ENCODE data around the gene PNPLA6. TPM values are rescaled to one million over a fixed set of nuclear protein-coding genes. Genes with fewer than 3 reads are reported as not detected.

The PNPLA6 gene
- total RNA-seq, 1 experiment from 2014 or later, result 176 TPM

DNA sequence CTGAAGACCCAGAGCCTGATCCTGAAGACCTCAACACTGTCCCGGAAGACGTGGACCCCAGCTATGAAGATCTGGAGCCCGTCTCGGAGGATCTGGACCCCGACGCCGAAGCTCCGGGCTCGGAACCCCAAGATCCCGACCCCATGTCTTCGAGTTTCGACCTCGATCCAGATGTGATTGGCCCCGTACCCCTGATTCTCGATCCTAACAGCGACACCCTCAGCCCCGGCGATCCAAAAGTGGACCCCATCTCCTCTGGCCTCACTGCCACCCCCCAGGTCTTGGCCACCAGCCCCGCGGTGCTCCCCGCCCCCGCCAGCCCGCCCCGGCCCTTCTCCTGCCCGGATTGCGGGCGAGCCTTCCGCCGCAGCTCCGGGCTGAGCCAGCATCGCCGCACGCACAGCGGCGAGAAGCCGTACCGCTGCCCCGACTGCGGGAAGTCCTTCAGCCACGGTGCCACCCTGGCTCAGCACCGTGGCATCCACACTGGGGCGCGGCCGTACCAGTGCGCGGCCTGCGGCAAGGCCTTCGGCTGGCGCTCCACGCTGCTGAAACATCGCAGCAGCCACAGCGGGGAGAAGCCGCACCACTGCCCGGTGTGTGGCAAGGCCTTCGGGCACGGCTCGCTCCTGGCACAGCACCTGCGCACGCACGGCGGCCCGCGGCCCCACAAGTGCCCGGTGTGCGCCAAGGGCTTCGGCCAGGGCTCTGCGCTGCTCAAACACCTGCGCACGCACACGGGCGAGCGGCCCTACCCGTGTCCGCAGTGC is 16.0 kb upstream of the PNPLA6 start:
- TF ChIP-seq POLR2AphosphoS5 (IDR thresholded peaks at IDR 0.05; ENCODE audit: low read depth, low read length), result no peak
- TF ChIP-seq TCF7L2 (IDR thresholded peaks at IDR 0.05; ENCODE audit: low read depth, low read length), result no peak
- no peak for TF ChIP-seq REST (IDR thresholded peaks at IDR 0.05; ENCODE audit: insufficient read depth in 1 of 2, low read depth in 2 of 2, low read length in 1 of 2)
- no peak for TF ChIP-seq SIN3A (IDR thresholded peaks at IDR 0.05; ENCODE audit: borderline replicate concordance, insufficient read depth, low read depth, low read length)
- TF ChIP-seq CTCF (IDR thresholded peaks at IDR 0.05), result no peak
- intact Hi-C loops (cut with micrococcal nuclease; ENCODE audit: unreplicated experiment), result no loop called here
- no TSS peak for BruUV-seq (replicated peaks)
- Histone ChIP-seq H3K4me1 (ENCODE audit: control insufficient read depth, insufficient read depth, low read length) (peaks cover 5% of the 10 kb centered on the region), H3K9me3 (ENCODE audit: control insufficient read depth, insufficient read depth, low read depth, low read length) (no peaks in the 10 kb centered on the region), H3K27ac (ENCODE audit: low read length) (no peak overlapping the region), H3K4me3 (ENCODE audit: low read depth in 2 of 2, low read length in 2 of 2) (no peak overlapping the region), H3K36me3 (ENCODE audit: control insufficient read depth, insufficient read depth, low read length) (no peaks in the 10 kb centered on the region; the same call in 1 of the 2 replicates), H3K27me3 (ENCODE audit: control insufficient read depth, insufficient read depth, low read length) (no peaks in the 10 kb centered on the region)
- ChIA-PET CTCF (interaction anchor here (0.6 kb wide), 1 partner anchor 280 kb away, joined by 6 read pairs; no protein-coding TSS in a partner anchor), POLR2A (interaction anchor here (0.5 to 0.6 kb wide), 2 partner anchors 13 to 71 kb away, joined by 3 to 5 read pairs; no protein-coding TSS in a partner anchor)
- no peak for ATAC-seq
- in situ Hi-C loops (cut with HindIII; ENCODE audit: low pct_unique_long_range_greater_than_20kb, low sequenced_read_pairs), result no loop called here
- no peak for DNase-seq (ENCODE audit: low read depth, low spot score)

DNA sequence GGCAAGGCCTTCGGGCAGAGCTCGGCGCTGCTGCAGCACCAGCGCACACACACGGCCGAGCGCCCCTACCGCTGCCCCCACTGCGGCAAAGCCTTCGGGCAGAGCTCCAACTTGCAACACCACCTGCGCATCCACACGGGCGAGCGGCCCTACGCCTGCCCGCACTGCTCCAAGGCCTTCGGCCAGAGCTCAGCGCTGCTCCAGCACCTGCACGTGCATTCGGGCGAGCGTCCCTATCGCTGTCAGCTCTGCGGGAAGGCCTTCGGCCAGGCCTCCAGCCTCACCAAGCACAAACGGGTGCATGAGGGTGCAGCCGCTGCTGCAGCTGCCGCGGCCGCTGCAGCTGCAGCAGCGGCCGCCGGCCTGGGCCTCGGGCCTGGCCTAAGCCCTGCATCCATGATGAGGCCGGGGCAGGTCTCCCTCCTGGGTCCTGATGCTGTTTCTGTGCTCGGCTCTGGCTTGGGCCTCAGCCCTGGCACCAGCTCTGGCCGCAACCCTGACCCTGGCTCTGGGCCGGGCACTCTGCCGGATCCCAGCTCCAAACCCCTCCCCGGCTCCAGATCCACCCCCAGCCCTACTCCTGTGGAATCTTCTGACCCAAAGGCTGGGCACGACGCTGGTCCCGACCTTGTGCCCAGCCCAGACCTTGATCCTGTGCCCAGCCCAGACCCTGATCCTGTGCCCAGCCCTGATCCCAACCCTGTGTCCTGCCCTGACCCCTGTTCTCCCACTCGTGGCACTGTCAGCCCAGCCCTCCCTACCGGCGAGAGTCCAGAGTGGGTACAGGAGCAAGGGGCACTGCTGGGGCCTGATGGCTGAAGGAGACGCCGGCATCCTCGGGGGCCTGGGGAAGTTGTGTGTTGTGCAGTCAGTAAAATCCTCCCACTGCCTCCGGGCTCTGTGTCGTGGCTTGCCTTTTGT is 15.1 kb upstream of the PNPLA6 start:
- Histone ChIP-seq H3K4me3 (ENCODE audit: low read depth in 2 of 2, low read length in 2 of 2) (no peak overlapping the region), H3K27ac (ENCODE audit: low read length) (no peak overlapping the region), H3K9me3 (ENCODE audit: control insufficient read depth, insufficient read depth, low read depth, low read length) (no peaks in the 10 kb centered on the region), H3K36me3 (ENCODE audit: control insufficient read depth, insufficient read depth, low read length) (no peaks in the 10 kb centered on the region; the same call in 1 of the 2 replicates), H3K4me1 (ENCODE audit: control insufficient read depth, insufficient read depth, low read length) (peaks cover 3% of the 10 kb centered on the region), H3K27me3 (ENCODE audit: control insufficient read depth, insufficient read depth, low read length) (no peaks in the 10 kb centered on the region)
- CTCF ChIA-PET, result interaction anchor here (0.6 kb wide), 1 partner anchor 279 kb away, joined by 6 read pairs; no protein-coding TSS in a partner anchor
- DNase-seq (ENCODE audit: low read depth, low spot score) (no peak), ATAC-seq (no peak)
- TF ChIP-seq CTCF (IDR thresholded peaks at IDR 0.05) (no peak), REST (IDR thresholded peaks at IDR 0.05; ENCODE audit: insufficient read depth in 1 of 2, low read depth in 2 of 2, low read length in 1 of 2) (no peak), TCF7L2 (IDR thresholded peaks at IDR 0.05; ENCODE audit: low read depth, low read length) (no peak), POLR2AphosphoS5 (IDR thresholded peaks at IDR 0.05; ENCODE audit: low read depth, low read length) (no peak), SIN3A (IDR thresholded peaks at IDR 0.05; ENCODE audit: borderline replicate concordance, insufficient read depth, low read depth, low read length) (no peak)
- BruUV-seq (replicated peaks), result no TSS peak
- POLR2A ChIA-PET, result interaction anchor here (0.5 to 0.6 kb wide), 2 partner anchors 14 to 72 kb away, joined by 3 to 5 read pairs; no protein-coding TSS in a partner anchor
- in situ Hi-C loops (cut with HindIII; ENCODE audit: low pct_unique_long_range_greater_than_20kb, low sequenced_read_pairs), result no loop called here
- intact Hi-C loops (cut with micrococcal nuclease; ENCODE audit: unreplicated experiment), result no loop called here

Data from Panc1 (cell line).